HG03460 (cell line): ENCODE measurements around the gene DOHH.
"Not testable (repeated sequence)": the region's sequence is repeated elsewhere in the genome, so short reads cannot be mapped to it uniquely, and the experiment has no call there.

Source experiments
- ATAC-seq: cut with Tn5 transposase; IDR thresholded peaks from one replicate; pipeline ENCODE4 v1.9.1; 2021; ENCODE audit not compliant: unreplicated experiment

The DOHH gene

DNA sequence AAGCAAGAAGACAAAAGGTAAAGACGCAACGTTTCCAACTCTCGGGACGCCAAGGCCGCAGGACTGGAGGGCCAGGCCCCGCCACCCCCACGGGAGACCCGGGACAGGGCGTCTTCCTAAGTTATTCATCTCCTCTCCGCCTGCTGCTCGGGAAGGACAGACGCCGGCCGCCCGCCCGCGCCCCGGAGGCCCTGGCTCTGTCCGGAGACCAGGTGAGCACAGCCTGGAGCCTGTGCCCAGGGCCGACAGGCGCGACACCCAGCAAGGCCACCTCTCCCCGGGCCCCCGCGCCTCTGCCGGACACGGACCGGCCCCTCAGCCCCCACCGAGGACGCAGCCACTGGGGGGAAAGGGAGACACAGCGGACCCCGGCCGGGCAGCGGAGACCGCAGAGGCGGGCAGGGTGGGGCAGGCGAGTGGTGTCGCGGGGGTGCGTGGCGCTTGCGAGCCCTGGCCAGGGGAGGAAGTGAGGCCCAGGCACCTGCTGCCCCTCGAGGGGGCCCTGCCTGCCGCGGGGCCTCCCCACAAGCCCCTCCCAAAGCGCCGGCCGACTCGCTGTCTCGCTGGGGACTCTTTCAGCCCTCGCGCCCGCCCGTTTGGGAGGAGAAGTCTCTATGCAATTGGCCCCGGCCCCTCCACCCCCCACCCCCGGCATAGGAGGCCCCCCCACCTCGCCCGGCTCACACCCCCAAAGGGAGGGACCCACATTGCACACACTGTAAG, 37.3 kb downstream of the DOHH start:
- ATAC-seq, result no peak

DNA sequence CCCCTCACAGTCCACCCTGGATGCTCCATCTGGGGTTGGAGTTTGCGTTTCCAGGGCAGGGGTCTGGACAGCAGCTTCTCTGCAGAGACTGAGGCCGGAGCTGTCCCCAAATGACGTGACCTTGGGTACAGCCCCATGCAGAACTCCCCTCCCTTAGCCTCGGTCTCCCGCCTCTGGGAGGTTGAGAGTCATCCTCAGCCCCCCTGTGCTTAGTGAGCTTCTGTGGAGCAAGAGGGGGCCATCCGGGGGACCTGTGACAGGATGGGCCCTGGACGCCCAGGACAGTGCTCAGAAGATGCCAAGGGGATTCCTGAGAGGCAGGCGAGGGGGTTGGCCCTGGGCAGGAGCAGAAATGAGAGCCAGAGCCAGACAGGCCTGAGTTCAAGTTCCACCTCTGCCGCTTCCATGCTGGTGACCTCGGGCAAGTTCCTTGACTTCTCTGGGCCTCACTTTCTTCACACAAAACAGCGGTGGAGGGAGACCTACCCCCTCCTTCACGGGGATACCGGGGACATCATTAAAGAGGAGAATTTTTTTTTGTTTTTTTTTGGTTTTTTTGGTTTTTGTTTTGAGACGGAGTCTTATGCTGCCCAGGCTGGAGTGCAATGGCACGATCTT, 40.4 kb downstream of the DOHH start:
- no peak for ATAC-seq

DNA sequence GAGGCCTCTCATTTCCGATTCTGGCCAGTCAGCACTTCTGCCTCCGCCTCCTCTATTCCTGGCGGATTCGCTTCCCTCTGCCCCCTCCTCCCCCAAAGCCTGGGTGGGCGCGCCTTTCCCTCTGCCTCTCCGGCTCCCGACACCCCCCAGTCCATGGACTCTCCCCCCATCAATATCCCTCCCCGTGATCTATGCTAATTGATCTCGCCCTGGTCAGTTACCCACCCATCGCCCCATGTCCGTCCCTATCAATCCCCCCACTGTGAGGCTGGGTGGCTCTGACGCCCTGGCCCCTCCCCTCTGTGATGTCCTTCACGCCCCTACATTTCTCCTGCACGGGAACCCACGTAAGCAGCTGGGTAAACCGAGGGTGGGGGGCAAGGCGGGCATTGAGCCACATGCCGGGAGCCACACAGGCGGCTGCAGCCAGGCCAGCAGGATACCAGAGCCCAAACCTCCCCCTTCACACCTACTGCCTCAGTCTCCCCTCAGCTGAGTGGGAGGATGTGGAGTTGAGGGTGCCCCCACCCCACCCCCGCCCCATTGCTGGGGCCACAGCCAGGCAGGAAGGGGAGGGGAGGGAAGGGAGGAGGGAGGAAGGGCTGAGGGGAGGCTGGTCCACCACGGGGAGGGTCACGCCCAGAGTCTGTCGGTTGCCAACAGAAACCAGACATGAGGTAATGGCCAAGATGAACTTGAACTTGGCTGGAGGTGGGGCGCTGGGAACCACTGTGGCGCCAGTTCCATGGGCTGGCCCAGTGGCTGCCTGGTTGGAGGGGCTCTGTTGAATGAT, 41.2 kb downstream of the DOHH start:
- ATAC-seq, result no peak

GRCh38 chr19:3458229-3459088, 42.0 kb downstream of the DOHH start:
- no peak for ATAC-seq

GRCh38 chr19:3457528-3458228, 42.8 kb downstream of the DOHH start:
- no peak for ATAC-seq

- no peak for ATAC-seq
These were observed 43.4 kb downstream of the DOHH start for GRCh38 chr19:3456925-3457527.

- ATAC-seq, result no peak
These were observed 44.4 kb downstream of the DOHH start for GRCh38 chr19:3455960-3456601.

DNA sequence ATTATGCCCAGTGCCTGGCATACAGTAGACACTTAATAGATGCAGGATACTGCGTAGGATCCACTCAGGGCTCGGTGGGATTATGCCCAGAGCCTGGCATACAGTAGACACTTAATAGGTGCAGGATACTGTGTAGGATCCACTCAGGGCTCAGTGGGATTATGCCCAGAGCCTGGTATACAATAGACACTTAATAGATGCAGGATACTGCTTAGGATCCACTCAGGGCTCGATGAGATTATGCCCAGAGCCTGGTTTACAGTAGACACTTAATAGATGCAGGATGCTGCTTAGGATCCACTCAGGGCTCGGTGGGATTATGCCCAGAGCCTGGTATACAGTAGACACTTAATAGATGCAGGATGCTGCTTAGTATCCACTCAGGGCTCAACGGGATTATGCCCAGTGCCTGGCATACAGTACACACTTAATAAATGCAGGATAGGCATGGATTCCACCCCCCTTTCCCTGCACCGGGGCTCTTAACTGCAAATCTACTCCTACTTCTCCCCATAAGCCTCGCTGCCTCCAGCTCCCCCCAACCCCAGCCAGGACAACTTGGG, 45.0 kb downstream of the DOHH start:
- ATAC-seq, result no peak

- no peak for ATAC-seq
These were observed 45.6 kb downstream of the DOHH start for GRCh38 chr19:3454656-3455392.

GRCh38 chr19:3453840-3454239, 46.6 kb downstream of the DOHH start:
- no peak for ATAC-seq

- ATAC-seq, result not testable (repeated sequence)
These were observed 47.6 kb downstream of the DOHH start for GRCh38 chr19:3452942-3453214.

GRCh38 chr19:3452171-3452941, 48.1 kb downstream of the DOHH start:
- no peak for ATAC-seq

GRCh38 chr19:3451451-3451866, 49.0 kb downstream of the DOHH start:
- ATAC-seq, result no peak

DNA sequence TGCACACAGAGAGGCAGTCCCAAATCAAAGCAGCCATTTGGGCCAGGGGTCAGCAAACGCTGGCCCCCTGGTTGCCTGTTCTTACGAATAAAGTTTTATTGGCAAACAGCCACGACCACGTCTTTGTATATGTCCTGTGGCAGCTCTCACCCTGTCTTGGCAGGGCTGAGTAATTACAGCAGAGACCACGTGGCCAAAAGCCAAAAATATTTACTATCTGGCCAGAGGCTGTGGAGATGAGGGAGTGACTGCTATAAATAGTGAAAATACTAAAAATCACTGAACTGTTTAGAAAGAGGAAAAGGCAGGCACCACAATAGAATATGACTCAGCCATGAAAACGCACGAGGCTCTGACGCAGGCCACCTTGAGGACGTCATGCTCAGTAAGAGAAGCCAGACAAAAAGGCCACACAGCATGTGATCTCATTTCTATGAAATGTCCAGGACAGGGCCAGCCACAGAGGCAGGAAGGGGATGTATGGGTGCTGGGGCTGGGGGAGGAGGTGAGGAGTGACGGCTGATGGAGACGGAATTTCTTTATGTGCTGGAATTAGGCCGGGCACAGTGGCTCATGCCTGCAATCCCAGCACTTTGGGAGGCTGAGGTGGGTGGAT, 49.6 kb downstream of the DOHH start:
- no peak for ATAC-seq

DNA sequence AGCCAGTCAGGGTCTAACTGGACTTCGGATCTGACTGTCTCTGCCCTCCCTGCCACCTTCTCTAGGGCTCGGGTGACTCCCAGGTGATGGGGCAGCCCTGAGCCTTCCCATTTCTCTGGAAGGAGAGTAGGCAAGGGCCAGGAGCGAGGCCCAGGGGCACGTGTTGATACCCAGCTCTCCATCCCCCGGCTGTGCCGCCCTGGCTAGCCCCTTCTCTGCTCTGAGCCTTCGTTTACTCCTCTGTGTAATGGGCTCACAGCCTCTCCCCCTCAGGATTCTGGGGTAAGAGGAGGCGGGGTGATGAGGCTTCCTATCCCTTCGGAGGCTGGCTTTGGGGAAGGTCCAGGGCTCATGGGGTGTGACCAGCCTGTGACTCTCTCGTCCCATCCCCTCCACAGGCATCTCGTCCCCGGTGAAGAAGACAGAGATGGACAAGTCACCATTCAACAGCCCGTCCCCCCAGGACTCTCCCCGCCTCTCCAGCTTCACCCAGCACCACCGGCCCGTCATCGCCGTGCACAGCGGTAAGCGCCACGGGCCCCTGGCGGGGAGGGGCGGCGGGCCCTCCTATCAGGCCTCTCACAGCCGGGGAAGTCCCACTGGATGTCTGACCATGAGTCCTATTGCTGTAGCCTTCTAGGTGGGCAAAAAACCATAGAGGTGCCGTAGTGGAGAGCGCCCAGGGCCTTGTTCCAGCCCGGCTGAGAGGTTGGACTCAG, 51.7 kb downstream of the DOHH start:
- ATAC-seq, result no peak

DNA sequence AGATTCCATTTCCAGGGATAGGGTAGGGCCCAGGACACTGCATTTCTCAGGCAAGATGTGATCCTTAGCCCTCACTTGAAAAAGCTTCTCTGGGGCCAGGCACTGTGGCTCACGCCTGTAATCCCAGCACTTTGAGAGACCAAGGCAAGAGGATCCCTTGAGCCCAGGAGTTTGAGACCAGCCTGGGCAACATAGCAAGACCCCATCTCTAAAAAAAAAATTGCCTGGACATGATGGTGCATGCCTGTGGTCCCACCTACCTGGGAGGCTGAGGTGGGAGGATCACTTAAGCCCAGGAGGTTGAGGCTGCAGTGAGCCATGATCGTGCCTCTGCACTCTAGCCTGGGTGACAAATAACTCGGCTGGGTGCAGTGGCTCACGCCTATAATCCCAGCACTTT, 53.8 kb downstream of the DOHH start:
- ATAC-seq, result not testable (repeated sequence)

- no peak for ATAC-seq
These were observed 55.7 kb downstream of the DOHH start for GRCh38 chr19:3444695-3445234.
